Left lung (tissue), 10 donors: Measurements from ENCODE around the gene EXOG. TPM values are rescaled to one million over a fixed set of nuclear protein-coding genes. Genes with fewer than 3 reads are reported as not detected.
A peak's percentile ranks its signal among the peaks of the same experiment; 100 is the strongest.

Source experiments
- ATAC-seq: fragments of 200-7000 bp; cut with Tn5 transposase; one replicate; pipeline ENCODE4 v1.9.1; 2020; ENCODE audit warnings: moderate library complexity
- DNase-seq, 4 donors: peaks; one replicate each; pipeline ENCODE4 v3.0.0-alpha.2; 2013 to 2020
- H3K27ac ChIP-seq, 2 donors: fragments of 200-600 bp; sonication (generic) in 1 of 2; one replicate each; pipeline versions ENCODE4 v1.5.0 to v1.8.0; 2020 to 2021
- H3K27me3 ChIP-seq, 2 donors: fragments of 200-600 bp; sonication (generic) in 1 of 2; one replicate each; pipeline versions ENCODE4 v1.5.0 to v1.8.0; 2020 to 2021
- H3K36me3 ChIP-seq, 2 donors: fragments of 200-600 bp; sonication (generic) in 1 of 2; one replicate each; pipeline versions ENCODE4 v1.5.0 to v1.8.0; 2020 to 2021
- H3K4me1 ChIP-seq, 2 donors: fragments of 200-600 bp; one replicate each; pipeline ENCODE4 v1.8.0; 2021
- H3K4me3 ChIP-seq, 2 donors: fragments of 200-600 bp; sonication (generic) in 1 of 2; one replicate each; pipeline versions ENCODE4 v1.5.0 to v1.8.0; 2020 to 2021; ENCODE audit warnings: mild to moderate bottlenecking in 1 of 2
- H3K9me3 ChIP-seq, 2 donors: fragments of 200-600 bp; sonication (generic) in 1 of 2; one replicate each; pipeline versions ENCODE4 v1.5.0 to v1.8.0; 2020 to 2021
- intact Hi-C, 2 donors: fragments of 100-400 bp; cut with DNase I; formaldehyde crosslinking; loops; one replicate each; pipeline versions ENCODE4 v1.11.2 to v1.14.2; 2022
- polyA plus RNA-seq, 6 donors: library from polyadenylated mRNA; unstranded; fragments of 120-200 nt; gene quantifications; one replicate each; pipeline ENCODE4 v1.2.1, GENCODE V29; 2013; ENCODE audit not compliant: insufficient read length in 6 of 6
- total RNA-seq, 2 donors: library from RNA; stranded (reverse); fragmentation: NEBNext Ultra II Directional; extraction: Animal tissue kit (Norgen Biotek cat#: 25700); gene quantifications; one replicate each; pipeline ENCODE4 v1.2.1, GENCODE V29; 2021
- TF ChIP-seq, protein P1 (sequence below), 2 donors: fragments of 200-600 bp; sonication (generic) in 1 of 2; IDR thresholded peaks; one replicate each; pipeline versions ENCODE4 v1.5.0 to v1.8.0; 2021; ENCODE audit warnings: antibody characterized with exemption in 2 of 2
- donor health status: DM: no; HTN: yes; CAD: no.
- donor health status: DM: no; HTN: no; CAD: no.

The EXOG gene
- total and polyA plus RNA-seq, 8 donors = 12.8 to 25.6 (median 18.9) TPM

DNA sequence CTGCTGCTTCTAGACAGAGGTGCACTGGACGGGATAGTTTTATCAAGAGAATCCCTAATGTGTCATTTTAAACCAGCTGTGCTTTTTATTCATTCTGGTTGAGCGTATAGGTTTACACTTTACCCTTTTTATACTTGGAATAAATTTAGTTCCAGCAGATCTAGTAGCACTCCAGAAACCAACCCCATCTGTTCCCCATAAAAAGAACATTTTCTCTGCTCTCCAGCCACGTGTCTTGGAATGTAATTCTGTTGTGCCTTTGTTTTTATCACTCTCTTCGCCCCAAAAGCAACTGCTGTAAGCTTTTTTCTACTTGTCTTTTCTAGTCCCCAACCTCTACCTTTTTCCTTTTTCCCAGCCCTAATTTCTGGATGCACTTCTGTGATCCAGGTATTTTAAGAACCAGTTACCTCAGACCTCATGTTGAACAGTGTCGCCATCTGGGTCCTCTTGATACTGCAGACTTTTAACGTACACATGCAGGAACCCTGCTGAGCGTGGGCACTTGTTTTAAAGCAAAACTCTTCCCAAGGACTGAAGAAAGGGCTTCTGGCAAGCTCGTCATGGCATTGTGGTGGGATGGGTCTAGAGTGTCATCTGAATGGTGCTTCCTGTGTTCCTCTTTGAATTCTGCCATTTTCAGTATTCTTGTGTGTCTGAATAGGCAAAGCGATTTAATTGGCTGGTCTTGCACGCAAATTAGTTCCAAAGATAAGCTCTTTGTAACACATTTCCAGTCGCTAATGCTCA is 5.7 kb upstream of the EXOG start:
- intact Hi-C loops = no loop called here

DNA sequence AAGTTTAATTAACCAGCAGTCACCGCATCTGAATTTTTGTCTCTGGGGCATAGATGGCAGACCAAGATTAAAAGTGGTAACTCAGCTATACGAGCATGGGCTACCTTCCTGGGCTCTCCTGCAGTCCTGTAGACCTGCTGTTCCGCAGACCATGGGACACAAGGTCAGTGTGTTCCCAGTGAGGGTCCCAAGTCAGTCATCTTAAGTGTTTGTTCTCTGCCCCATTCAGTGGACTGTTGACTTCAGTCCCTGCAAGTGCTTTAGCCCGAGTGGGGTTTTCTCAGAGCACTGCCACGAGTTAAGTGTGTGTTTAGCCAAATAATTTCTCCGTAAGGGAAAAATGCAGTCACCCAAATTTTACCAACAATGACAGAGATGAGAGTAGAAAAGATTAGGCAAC is 4.9 kb upstream of the EXOG start:
- Histone ChIP-seq H3K36me3 (no peaks in the 10 kb centered on the region), H3K4me1 (no peaks in the 10 kb centered on the region), H3K4me3 (no peak overlapping the region), H3K9me3 (no peaks in the 10 kb centered on the region), H3K27me3 (no peaks in the 10 kb centered on the region), H3K27ac (no peak overlapping the region)
- TF ChIP-seq, protein P1, sequence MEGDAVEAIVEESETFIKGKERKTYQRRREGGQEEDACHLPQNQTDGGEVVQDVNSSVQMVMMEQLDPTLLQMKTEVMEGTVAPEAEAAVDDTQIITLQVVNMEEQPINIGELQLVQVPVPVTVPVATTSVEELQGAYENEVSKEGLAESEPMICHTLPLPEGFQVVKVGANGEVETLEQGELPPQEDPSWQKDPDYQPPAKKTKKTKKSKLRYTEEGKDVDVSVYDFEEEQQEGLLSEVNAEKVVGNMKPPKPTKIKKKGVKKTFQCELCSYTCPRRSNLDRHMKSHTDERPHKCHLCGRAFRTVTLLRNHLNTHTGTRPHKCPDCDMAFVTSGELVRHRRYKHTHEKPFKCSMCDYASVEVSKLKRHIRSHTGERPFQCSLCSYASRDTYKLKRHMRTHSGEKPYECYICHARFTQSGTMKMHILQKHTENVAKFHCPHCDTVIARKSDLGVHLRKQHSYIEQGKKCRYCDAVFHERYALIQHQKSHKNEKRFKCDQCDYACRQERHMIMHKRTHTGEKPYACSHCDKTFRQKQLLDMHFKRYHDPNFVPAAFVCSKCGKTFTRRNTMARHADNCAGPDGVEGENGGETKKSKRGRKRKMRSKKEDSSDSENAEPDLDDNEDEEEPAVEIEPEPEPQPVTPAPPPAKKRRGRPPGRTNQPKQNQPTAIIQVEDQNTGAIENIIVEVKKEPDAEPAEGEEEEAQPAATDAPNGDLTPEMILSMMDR (IDR thresholded peaks at IDR 0.05) = no peak
- intact Hi-C loops = no loop called here
- DNase-seq (no peak), ATAC-seq (no peak)

More for the DNA sequence above, 5.7 kb upstream of the EXOG start:
- no peak overlapping the region for H3K27ac ChIP-seq
- DNase-seq (no peak), ATAC-seq (no peak)
- no peaks in the 10 kb centered on the region for H3K9me3 ChIP-seq
- TF ChIP-seq, protein P1 (IDR thresholded peaks at IDR 0.05) = no peak
- no peaks in the 10 kb centered on the region for H3K36me3 ChIP-seq
- no peaks in the 10 kb centered on the region for H3K27me3 ChIP-seq
- no peak overlapping the region for H3K4me3 ChIP-seq
- H3K4me1 ChIP-seq = no peaks in the 10 kb centered on the region

DNA sequence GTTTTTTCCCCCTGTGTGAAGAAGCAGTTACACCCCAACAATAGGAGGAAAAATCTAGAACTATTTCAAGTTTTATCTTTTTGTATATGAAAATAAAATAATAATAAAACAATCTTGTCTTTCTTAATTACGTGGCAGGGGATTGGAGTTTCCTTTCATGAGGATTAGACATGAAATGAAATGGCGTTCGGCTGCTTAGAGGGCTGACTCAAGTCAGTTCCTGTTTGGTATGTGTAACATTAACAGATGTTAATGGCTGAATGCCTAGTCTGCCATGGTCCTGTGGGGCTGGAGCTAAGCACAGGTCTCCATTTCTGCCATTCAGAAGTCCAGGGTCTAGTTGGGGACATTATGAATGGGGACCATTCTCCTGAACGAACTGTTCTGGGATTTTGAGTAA is 3.1 kb upstream of the EXOG start:
- peaks cover 0 to 8% of the 10 kb centered on the region in 2 donors for H3K4me1 ChIP-seq
- no peaks in the 10 kb centered on the region for H3K27me3 ChIP-seq
- no peak for ATAC-seq
- DNase-seq = peak in 2 of 4 donors; percentile 19 to 44
- intact Hi-C loops = no loop called here
- TF ChIP-seq, protein P1 (IDR thresholded peaks at IDR 0.05) = no peak
- no peak overlapping the region for H3K4me3 ChIP-seq
- no peak overlapping the region for H3K27ac ChIP-seq
- H3K36me3 ChIP-seq = no peaks in the 10 kb centered on the region
- H3K9me3 ChIP-seq = no peaks in the 10 kb centered on the region

DNA sequence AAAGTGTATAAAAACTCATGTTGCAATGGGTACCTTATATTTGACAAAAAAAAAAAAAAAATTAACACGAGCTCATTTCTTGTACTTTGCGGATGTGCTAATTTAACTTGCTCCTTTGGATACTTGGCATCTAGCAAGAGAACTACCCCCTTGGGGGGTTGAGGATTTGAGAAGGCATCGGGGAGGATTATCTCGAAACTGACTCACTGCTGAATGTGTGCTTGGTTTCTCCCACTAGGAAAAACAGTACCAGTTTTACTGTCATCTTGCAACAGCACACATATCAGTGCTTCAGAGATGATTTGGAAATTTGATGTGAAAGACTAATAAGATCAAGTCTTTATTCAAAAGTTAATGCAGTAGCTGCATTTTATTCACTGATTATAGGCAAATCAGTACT is 891 bp downstream of the EXOG start:
- ATAC-seq = no peak
- H3K27ac ChIP-seq = no peak overlapping the region

More for the DNA sequence above, 891 bp downstream of the EXOG start:
- H3K36me3 ChIP-seq = peaks cover 0 to 17% of the 10 kb centered on the region in 2 donors
- no peak for DNase-seq
- H3K4me1 ChIP-seq = peaks cover 0 to 8% of the 10 kb centered on the region in 2 donors
- H3K27me3 ChIP-seq = no peaks in the 10 kb centered on the region
- intact Hi-C loops = no loop called here
- no peaks in the 10 kb centered on the region for H3K9me3 ChIP-seq
- peak overlapping the region; percentile 71 to 89 for H3K4me3 ChIP-seq
- TF ChIP-seq, protein P1 (IDR thresholded peaks at IDR 0.05) = no peak
